IMR-90 (cell line): Measurements from ENCODE around the gene AGPS. TPM values are rescaled to one million over a fixed set of nuclear protein-coding genes. Genes with fewer than 3 reads are reported as not detected.

Source experiments
- ATAC-seq: fragments of 200-7000 bp; cut with Tn5 transposase; 2 replicates; pipeline ENCODE4 v1.9.1; 2020; ENCODE audit warnings: low read depth, mild to moderate bottlenecking, moderate library complexity
- BruUV-seq: library from RNA; stranded (reverse); fragments of 400-500 nt; replicated peaks from 2 replicates; lab custom pipeline; 2021; lab: Mats Ljungman, UMichigan
- CTCF ChIA-PET: fragments of 300-600 bp; formaldehyde crosslinking; extraction: SDS; loops from one replicate; lab custom pipeline; 2021; ENCODE audit warnings: antibody characterized with exemption; lab: Yijun Ruan, JAX
- POLR2A ChIA-PET: fragments of 300-600 bp; sonication (Branson Sonifier 250); formaldehyde crosslinking; loops from one replicate; lab custom pipeline; 2022; ENCODE audit warnings: antibody characterized with exemption; ENCODE audit not compliant: unreplicated experiment; lab: Charles Lee
- DNase-seq: peaks from one replicate; pipeline ENCODE4 v3.0.0; 2013
- H2AFZ ChIP-seq: replicated peaks from 2 replicates; pipeline ENCODE3; 2013; ENCODE audit warnings: low read length, mild to moderate bottlenecking; ENCODE audit not compliant: poor library complexity
- H2AK5ac ChIP-seq: 2 replicates; pipeline ENCODE4 v1.6.1; 2013; ENCODE audit warnings: low read depth, low read length, inconsistent platforms
- H2AK9ac ChIP-seq: replicated peaks from 2 replicates; pipeline ENCODE3; 2013; ENCODE audit warnings: mild to moderate bottlenecking, low read depth, low read length, moderate library complexity; ENCODE audit not compliant: poor library complexity
- H2BK120ac ChIP-seq: 2 replicates; pipeline ENCODE4 v1.6.1; 2013; ENCODE audit warnings: low read depth, low read length, inconsistent platforms
- H2BK15ac ChIP-seq: 3 replicates; pipeline ENCODE4 v1.6.1; 2013; ENCODE audit warnings: low read depth, low read length, inconsistent platforms
- H2BK20ac ChIP-seq: 2 replicates; pipeline ENCODE4 v1.6.1; 2013; ENCODE audit warnings: low read depth, mild to moderate bottlenecking, inconsistent platforms, low read length, moderate library complexity
- H2BK5ac ChIP-seq: 2 replicates; pipeline ENCODE4 v1.6.1; 2013; ENCODE audit warnings: mild to moderate bottlenecking, low read depth, low read length, inconsistent platforms; ENCODE audit not compliant: poor library complexity, severe bottlenecking
- H3K14ac ChIP-seq: replicated peaks from 2 replicates; pipeline ENCODE4 v1.6.1; 2013; ENCODE audit warnings: low read depth, low read length, inconsistent platforms
- H3K18ac ChIP-seq: 2 replicates; pipeline ENCODE4 v1.6.1; 2013; ENCODE audit warnings: low read depth, low read length, control low read depth
- H3K23ac ChIP-seq: 2 replicates; pipeline ENCODE4 v1.6.1; 2013; ENCODE audit warnings: low read depth, low read length, inconsistent platforms
- H3K27ac ChIP-seq: 2 replicates; pipeline ENCODE4 v1.5.1; 2013; ENCODE audit warnings: mild to moderate bottlenecking, control low read depth, low read length; ENCODE audit not compliant: insufficient read depth
- H3K27me3 ChIP-seq: 2 replicates; pipeline ENCODE4 v1.6.1; 2013; ENCODE audit warnings: low read length; ENCODE audit not compliant: control insufficient read depth, insufficient read depth
- H3K36me3 ChIP-seq: 2 replicates; pipeline ENCODE4 v1.6.1; 2013; ENCODE audit warnings: low read length, mixed read lengths; ENCODE audit not compliant: control insufficient read depth, insufficient read depth
- H3K4ac ChIP-seq: 2 replicates; pipeline ENCODE4 v1.6.1; 2013; ENCODE audit warnings: low read depth, low read length, inconsistent platforms
- H3K4me1 ChIP-seq: 2 replicates; pipeline ENCODE4 v1.6.1; 2013; ENCODE audit warnings: low read length, mixed read lengths; ENCODE audit not compliant: control insufficient read depth, insufficient read depth
- H3K4me2 ChIP-seq: 2 replicates; pipeline ENCODE4 v1.6.1; 2013; ENCODE audit warnings: low read depth, mild to moderate bottlenecking, control low read depth, low read length, moderate library complexity
- H3K4me3 ChIP-seq: 2 replicates; pipeline ENCODE4 v1.5.1; 2013; ENCODE audit warnings: low read depth, mild to moderate bottlenecking, control low read depth, low read length, moderate library complexity; ENCODE audit not compliant: insufficient read depth
- H3K56ac ChIP-seq: 2 replicates; pipeline ENCODE4 v1.6.1; 2013; ENCODE audit warnings: low read length, inconsistent platforms; ENCODE audit not compliant: insufficient read depth; ENCODE audit errors: extremely low read depth
- H3K79me1 ChIP-seq, 2 experiments: 2 replicates each; pipeline ENCODE4 v1.6.1; 2013; ENCODE audit warnings: low read length in 2 of 2, inconsistent platforms in 1 of 2, low read depth in 1 of 2
- H3K9ac ChIP-seq: 2 replicates; pipeline ENCODE4 v1.6.1; 2013; ENCODE audit warnings: low read depth, low read length, control low read depth
- H3K9me1 ChIP-seq: 2 replicates; pipeline ENCODE4 v1.6.1; 2013; ENCODE audit warnings: low read length, inconsistent platforms; ENCODE audit not compliant: insufficient read depth
- H3K9me3 ChIP-seq: 2 replicates; pipeline ENCODE4 v1.6.1; 2013; ENCODE audit warnings: low read length; ENCODE audit not compliant: control insufficient read depth, insufficient read depth
- H4K20me1 ChIP-seq: 2 replicates; pipeline ENCODE4 v1.6.1; 2013; ENCODE audit warnings: low read length, inconsistent platforms; ENCODE audit not compliant: insufficient read depth
- H4K5ac ChIP-seq: 2 replicates; pipeline ENCODE4 v1.6.1; 2013; ENCODE audit warnings: mild to moderate bottlenecking, low read depth, low read length, control low read depth
- H4K8ac ChIP-seq, 2 experiments: 2 replicates each; pipeline ENCODE4 v1.6.1; 2013; ENCODE audit warnings: low read depth in 2 of 2, low read length in 2 of 2, control low read depth in 1 of 2, inconsistent platforms in 1 of 2
- H4K91ac ChIP-seq: 2 replicates; pipeline ENCODE4 v1.6.1; 2013; ENCODE audit warnings: low read depth, low read length, inconsistent platforms; ENCODE audit not compliant: insufficient read depth
- CEBPB ChIP-seq: IDR thresholded peaks from 2 replicates; pipeline ENCODE4 v1.6.1; 2012; ENCODE audit warnings: low read depth, low read length, improper control_type of control experiment
- CHD1 ChIP-seq: IDR thresholded peaks from 2 replicates; pipeline ENCODE4 v1.6.1; 2012; ENCODE audit warnings: low read depth, low read length, improper control_type of control experiment
- CTCF ChIP-seq: conservative IDR thresholded peaks from 2 replicates; pipeline ENCODE4 v1.5.1; 2012; ENCODE audit warnings: mild to moderate bottlenecking, low read depth, low read length, improper control_type of control experiment
- FOS ChIP-seq: fragments of 150-350 bp; IDR thresholded peaks from 2 replicates; pipeline ENCODE4 v1.6.1; 2016; ENCODE audit warnings: low read depth, low read length
- MAFK ChIP-seq: IDR thresholded peaks from 2 replicates; pipeline ENCODE4 v1.6.1; 2012; ENCODE audit warnings: low read depth, low read length, improper control_type of control experiment
- POLR2A ChIP-seq: IDR thresholded peaks from 2 replicates; pipeline ENCODE4 v1.6.1; 2012; ENCODE audit warnings: mild to moderate bottlenecking, low read depth, low read length
- RAD21 ChIP-seq: IDR thresholded peaks from 2 replicates; pipeline ENCODE4 v1.6.1; 2012; ENCODE audit warnings: low read length, improper control_type of control experiment
- RCOR1 ChIP-seq: IDR thresholded peaks from 2 replicates; pipeline ENCODE4 v1.6.1; 2012; ENCODE audit warnings: mild to moderate bottlenecking, low read length, improper control_type of control experiment; ENCODE audit not compliant: insufficient replicate concordance
- RFX5 ChIP-seq: IDR thresholded peaks from 2 replicates; pipeline ENCODE4 v1.8.0; 2012; ENCODE audit warnings: low read depth, mild to moderate bottlenecking, low read length, moderate library complexity
- SMC3 ChIP-seq: fragments of 150-350 bp; IDR thresholded peaks from 2 replicates; pipeline ENCODE4 v1.6.1; 2016; ENCODE audit warnings: low read depth, mild to moderate bottlenecking, antibody characterized with exemption, low read length, moderate library complexity
- USF2 ChIP-seq: fragments of 150-350 bp; IDR thresholded peaks from 2 replicates; pipeline ENCODE4 v1.6.1; 2017; ENCODE audit warnings: mild to moderate bottlenecking, antibody characterized with exemption, low read length, low read depth
- WGBS, 2 experiments: methylation state at CpG; one replicate each; pipeline versions ENCODE4 v1.1.5 to v1.1.7; 2013; ENCODE audit warnings: missing lambda C conversion rate in 2 of 2; ENCODE audit not compliant: insufficient read length in 1 of 2; ENCODE audit errors: extremely low coverage in 2 of 2; 5-methylcytosine and 5-hydroxymethylcytosine counted together
- dilution Hi-C: fragments of 300-500 bp; cut with HindIII; formaldehyde crosslinking; loops from one replicate; pipeline ENCODE4 v1.14.3; 2018; ENCODE audit warnings: low sequenced_read_pairs; ENCODE audit not compliant: unreplicated experiment
- in situ Hi-C: fragments of 300-500 bp; cut with MboI; formaldehyde crosslinking; loops from 3 replicates; pipeline ENCODE4 v1.14.3; 2019; ENCODE audit warnings: low sequenced_read_pairs, inconsistent platforms, mixed read lengths
- intact Hi-C: fragments of 100-400 bp; cut with micrococcal nuclease; formaldehyde crosslinking; loops from 2 replicates; pipeline ENCODE4 v1.10.0; 2022
- polyA plus RNA-seq, 3 experiments: library from polyadenylated mRNA; depleted of rRNA; stranded (reverse); fragments of >200 nt; gene quantifications; 2 replicates each; pipeline ENCODE4 v1.2.3, GENCODE V29; 2012; ENCODE audit warnings: low replicate concordance in 1 of 3
- total RNA-seq: library from RNA; depleted of rRNA; stranded (reverse); fragments of >200 nt; gene quantifications from 2 replicates; pipeline ENCODE4 v1.2.3, GENCODE V29; 2012
- TF ChIP-seq, protein P1 (sequence below): fragments of 150-350 bp; IDR thresholded peaks from 2 replicates; pipeline ENCODE4 v1.6.1; 2016; ENCODE audit warnings: low read depth, mild to moderate bottlenecking, low read length, moderate library complexity, borderline replicate concordance

AGPS gene
- total and polyA plus RNA-seq, 2 of the 4 experiments (the other 2 are of a cell fraction) = 6.6 to 18.6 TPM

- no peak overlapping the region for H3K27ac ChIP-seq
- H3K9me1 ChIP-seq = no peaks in the 10 kb centered on the region
- H3K4me3 ChIP-seq = no peak overlapping the region
- TF ChIP-seq MAFK (no peak), CHD1 (no peak), FOS (no peak), RFX5 (no peak), CEBPB (no peak), USF2 (no peak), POLR2A (no peak), RCOR1 (no peak), SMC3 (no peak), CTCF (no peak), RAD21 (no peak)
- TF ChIP-seq, protein P1, sequence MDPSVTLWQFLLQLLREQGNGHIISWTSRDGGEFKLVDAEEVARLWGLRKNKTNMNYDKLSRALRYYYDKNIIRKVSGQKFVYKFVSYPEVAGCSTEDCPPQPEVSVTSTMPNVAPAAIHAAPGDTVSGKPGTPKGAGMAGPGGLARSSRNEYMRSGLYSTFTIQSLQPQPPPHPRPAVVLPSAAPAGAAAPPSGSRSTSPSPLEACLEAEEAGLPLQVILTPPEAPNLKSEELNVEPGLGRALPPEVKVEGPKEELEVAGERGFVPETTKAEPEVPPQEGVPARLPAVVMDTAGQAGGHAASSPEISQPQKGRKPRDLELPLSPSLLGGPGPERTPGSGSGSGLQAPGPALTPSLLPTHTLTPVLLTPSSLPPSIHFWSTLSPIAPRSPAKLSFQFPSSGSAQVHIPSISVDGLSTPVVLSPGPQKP = no peak
- dilution Hi-C loops (no loop called here), in situ Hi-C loops (no loop called here), intact Hi-C loops (no loop called here)
- no peak overlapping the region for H2AK5ac ChIP-seq
- ChIA-PET POLR2A (no interaction called here), CTCF (interaction anchor here (0.5 to 0.7 kb wide), 3 partner anchors 12 to 1732 kb away, joined by 3 read pairs; no protein-coding TSS in a partner anchor)
- no peaks in the 10 kb centered on the region for H3K4me1 ChIP-seq
- H2BK5ac ChIP-seq = no peak overlapping the region
- peaks cover 4% of the 10 kb centered on the region; the same call in 1 of the 2 replicates for H3K27me3 ChIP-seq
- no CpG with 5 or more reads among the region's 2 CpGs for WGBS, 2 experiments
- H4K8ac ChIP-seq = no peak overlapping the region
- ATAC-seq = no peak
- H3K23ac ChIP-seq = no peak overlapping the region
- no peak overlapping the region for H3K9ac ChIP-seq
- H3K4ac ChIP-seq = no peak overlapping the region
- H4K91ac ChIP-seq = no peak overlapping the region
- H2AK9ac ChIP-seq = no peak overlapping the region
- H2BK120ac ChIP-seq = no peak overlapping the region
- no peaks in the 10 kb centered on the region for H3K79me1 ChIP-seq
- H3K14ac ChIP-seq = no peak overlapping the region
- H3K36me3 ChIP-seq = no peaks in the 10 kb centered on the region
- no peak overlapping the region for H3K56ac ChIP-seq
- no peak overlapping the region for H3K18ac ChIP-seq
- H2AFZ ChIP-seq = no peak overlapping the region
- no peak overlapping the region for H2BK20ac ChIP-seq
- no peak overlapping the region for H4K5ac ChIP-seq
- no peak for DNase-seq
- no TSS peak for BruUV-seq
- no peak overlapping the region for H3K4me2 ChIP-seq
- no peaks in the 10 kb centered on the region for H4K20me1 ChIP-seq
- H3K9me3 ChIP-seq = no peaks in the 10 kb centered on the region
- H2BK15ac ChIP-seq = no peak overlapping the region
Observed at GRCh38 chr2:177592397-177592796, 199.8 kb downstream of the AGPS start.
